ENCODE data around the gene PLXNA4.

GRCh38 chr7:132187391-132187790 lies 388.9 kb downstream of the PLXNA4 start:
- no peak for TF ChIP-seq JUND (IDR thresholded peaks at IDR 0.05)
- no peak for TF ChIP-seq CTCF (IDR thresholded peaks at IDR 0.05 in 2 of 3, conservative IDR thresholded peaks at IDR 0.05 in 1 of 3; ENCODE audit: borderline replicate concordance in 1 of 3, insufficient read depth in 1 of 3, low read depth in 2 of 3, low read length in 2 of 3)
- TF ChIP-seq EZH2 (IDR thresholded peaks at IDR 0.05): no peak
- TF ChIP-seq SIN3A (IDR thresholded peaks at IDR 0.05; ENCODE audit: low read depth): no peak
- TF ChIP-seq EZH2phosphoT487 (IDR thresholded peaks at IDR 0.05; ENCODE audit: borderline replicate concordance): no peak
- no peak for TF ChIP-seq POLR2A (IDR thresholded peaks at IDR 0.05; ENCODE audit: borderline replicate concordance, extremely low read depth, insufficient read depth, insufficient read length)
- TF ChIP-seq, protein P1, sequence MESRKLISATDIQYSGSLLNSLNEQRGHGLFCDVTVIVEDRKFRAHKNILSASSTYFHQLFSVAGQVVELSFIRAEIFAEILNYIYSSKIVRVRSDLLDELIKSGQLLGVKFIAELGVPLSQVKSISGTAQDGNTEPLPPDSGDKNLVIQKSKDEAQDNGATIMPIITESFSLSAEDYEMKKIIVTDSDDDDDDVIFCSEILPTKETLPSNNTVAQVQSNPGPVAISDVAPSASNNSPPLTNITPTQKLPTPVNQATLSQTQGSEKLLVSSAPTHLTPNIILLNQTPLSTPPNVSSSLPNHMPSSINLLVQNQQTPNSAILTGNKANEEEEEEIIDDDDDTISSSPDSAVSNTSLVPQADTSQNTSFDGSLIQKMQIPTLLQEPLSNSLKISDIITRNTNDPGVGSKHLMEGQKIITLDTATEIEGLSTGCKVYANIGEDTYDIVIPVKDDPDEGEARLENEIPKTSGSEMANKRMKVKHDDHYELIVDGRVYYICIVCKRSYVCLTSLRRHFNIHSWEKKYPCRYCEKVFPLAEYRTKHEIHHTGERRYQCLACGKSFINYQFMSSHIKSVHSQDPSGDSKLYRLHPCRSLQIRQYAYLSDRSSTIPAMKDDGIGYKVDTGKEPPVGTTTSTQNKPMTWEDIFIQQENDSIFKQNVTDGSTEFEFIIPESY (IDR thresholded peaks at IDR 0.05; ENCODE audit: extremely low read depth, insufficient replicate concordance, low read length): no peak
- no peak for TF ChIP-seq EGR1 (IDR thresholded peaks at IDR 0.05; ENCODE audit: low read depth)
- TF ChIP-seq POLR2AphosphoS5 (IDR thresholded peaks at IDR 0.05; ENCODE audit: low read depth, low read length): no peak
- TF ChIP-seq CEBPB (IDR thresholded peaks at IDR 0.05; ENCODE audit: low read depth): no peak
- TF ChIP-seq, protein P2, sequence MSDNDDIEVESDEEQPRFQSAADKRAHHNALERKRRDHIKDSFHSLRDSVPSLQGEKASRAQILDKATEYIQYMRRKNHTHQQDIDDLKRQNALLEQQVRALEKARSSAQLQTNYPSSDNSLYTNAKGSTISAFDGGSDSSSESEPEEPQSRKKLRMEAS (IDR thresholded peaks at IDR 0.05): no peak
